Activated CD8-positive, alpha-beta memory T cell treated with anti-CD3 and anti-CD28 coated beads, Interleukin-2, amount 50 U/mL, for 4 hours (primary cell): ENCODE data around the gene CDH22.

Experiments
- DNase-seq: peaks from one replicate; pipeline ENCODE4 v3.0.0-alpha.2; 2020

Gene CDH22

DNA sequence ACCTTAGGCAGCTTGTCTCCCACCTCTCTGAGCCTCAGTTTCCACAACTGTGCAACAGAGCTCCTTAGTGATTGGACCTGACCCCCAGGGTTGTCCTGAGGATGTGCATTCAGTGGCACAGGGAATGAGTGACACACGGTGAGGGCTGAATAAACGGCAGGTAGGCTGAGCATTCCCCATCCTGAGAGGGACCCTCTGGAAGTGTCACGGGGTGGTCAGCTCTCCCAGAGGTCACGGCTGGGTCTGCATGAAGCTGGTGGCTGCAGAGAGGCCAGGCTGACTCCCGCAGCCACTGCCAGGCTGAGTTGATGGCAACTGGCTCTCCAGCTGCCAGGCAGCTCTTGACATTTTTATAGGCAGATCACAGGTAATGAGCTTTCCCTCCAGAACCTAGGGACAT is 147.6 kb downstream of the CDH22 start:
- no peak for DNase-seq

DNA sequence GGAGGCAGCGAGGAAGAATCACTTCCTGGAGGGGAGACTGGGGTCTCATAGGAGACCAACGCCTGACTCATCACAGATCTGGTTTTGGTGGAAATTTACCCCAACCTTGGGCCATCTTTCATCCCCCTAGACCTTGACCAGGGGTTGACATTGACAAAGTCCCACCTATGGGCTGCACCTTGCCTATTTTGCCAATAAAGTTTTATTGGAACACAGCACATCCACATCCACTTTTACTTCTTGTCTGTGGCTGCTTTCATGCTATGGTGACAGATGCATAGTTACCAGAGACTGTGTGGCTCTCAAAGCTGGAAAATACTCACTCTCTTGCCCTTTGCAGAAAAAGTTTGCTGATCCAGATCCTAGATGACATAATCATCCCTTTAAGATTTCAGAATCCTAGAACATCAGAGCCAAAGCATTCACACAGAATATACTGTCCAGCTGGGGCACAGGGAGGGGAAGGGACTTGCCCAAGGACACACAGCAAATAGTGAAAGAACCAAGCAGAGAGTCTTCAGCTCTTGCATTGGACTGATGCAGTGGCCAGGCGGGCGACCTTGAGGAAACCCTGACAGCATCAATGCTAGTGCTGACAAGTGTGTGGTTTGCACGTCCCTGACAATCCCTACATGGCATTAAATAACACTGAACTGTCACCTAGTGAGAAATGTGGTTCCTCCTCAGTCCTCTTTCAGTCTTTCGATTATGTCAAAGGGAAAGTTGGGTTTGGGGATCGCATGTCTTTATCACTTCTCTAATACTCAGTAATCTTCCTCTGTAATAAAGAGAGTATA is 149.0 kb downstream of the CDH22 start:
- DNase-seq: no peak

DNA sequence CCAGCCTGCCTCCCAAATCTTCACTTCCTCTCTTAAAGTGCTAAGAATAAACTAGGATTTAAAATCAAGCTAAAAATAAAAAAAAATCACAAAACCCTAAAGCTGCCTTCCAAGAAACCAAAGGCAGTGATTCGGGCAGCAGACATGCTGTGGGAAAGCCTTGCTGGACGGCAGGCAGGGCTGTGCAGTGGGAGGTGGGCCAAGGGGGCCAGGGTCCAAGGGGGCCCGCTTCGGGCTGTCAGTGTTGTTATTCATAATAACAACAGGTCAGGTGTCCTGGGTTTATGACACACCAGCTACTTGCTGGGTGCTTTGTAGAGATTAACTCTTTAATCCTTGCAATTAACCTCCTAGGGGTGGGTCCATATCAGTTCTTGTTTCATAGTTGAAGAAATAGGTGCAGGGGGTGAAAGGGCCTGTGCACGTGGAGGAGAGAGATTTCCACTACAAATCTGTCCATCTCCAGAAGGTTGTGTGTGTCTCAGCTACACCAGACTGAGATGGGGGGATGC is 149.8 kb downstream of the CDH22 start:
- DNase-seq: no peak

DNA sequence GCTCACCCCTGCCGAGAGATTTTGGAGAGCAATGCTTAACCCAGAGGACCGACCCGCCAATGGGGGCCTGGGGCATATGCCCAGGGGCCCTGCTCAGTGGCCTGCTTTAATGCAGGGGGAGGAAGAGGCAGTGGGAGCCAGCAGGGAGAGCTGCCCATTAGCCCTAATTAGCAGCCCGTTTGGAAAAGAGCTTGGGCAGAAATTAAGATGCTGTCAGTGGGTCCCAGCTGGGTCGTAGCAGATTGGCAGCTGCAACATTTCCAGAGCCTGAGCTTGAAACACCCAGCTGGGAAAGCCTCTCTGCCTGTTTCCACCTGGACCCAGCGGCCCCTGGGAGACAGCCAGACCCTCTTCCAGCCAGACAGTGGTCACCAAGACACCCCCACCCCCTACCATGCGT is 150.7 kb downstream of the CDH22 start:
- no peak for DNase-seq

DNA sequence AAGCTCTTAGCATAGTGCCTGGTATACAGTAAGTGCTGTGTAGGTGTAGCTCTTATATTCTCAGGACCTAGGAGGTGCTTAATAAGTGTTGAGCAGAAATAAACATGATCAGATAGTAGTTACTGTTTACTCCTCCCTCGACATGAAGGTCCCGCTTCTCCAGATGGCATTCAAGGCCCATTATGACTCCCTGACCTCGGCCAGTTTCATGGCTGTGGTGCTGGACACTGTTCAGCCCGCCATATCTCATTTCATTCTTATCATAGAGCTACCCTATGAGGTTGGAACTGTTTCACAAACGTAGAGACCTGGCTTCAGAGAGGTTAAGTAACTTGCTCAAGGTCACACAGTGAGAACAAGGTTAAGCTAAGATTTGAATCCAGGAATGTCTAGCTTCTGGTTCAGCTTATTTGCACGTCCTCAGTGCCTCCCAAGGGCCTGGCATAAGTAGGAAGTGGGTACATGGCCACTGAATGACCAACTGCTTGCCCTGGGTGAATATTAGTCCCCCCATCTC is 151.2 kb downstream of the CDH22 start:
- no peak for DNase-seq

DNA sequence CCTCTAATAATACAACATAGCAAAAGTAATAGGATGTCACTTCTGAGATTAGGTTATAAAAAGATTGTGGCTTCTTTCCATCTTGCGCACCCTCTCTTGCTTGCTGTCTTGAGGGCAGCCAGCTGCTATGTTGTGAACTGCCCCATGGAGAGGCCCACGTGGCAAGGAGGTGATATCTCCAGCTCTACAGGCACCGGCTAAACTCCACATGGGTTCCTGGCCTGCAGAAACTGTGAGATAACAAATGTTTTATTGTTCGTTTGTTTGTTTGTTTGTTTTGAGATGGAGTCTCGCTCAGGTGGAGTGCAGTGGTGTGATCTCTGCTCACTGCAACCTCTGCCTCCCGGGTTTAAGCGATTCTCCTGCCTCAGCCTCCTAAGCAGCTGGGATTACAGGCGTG is 152.2 kb downstream of the CDH22 start:
- DNase-seq: no peak

DNA sequence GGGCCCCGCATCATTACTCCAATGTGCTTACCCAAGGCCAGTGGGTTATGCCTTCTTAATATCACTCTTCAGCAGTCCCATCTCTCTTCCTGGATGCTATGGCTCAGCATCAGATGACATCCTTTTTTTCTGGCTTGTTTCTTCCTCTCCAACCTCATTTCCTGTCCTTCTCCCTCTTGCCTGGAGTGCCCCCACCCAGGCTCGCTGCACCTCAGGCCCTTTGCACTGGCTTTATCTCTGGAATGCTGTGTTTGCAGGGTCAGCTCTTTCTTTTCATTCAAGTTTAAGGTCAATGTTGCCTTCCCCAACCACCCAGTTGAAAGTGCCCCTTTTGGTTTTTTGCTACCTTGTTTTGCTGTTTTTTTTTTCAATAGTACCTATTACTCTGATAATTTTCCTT is 153.5 kb downstream of the CDH22 start:
- DNase-seq: no peak

DNA sequence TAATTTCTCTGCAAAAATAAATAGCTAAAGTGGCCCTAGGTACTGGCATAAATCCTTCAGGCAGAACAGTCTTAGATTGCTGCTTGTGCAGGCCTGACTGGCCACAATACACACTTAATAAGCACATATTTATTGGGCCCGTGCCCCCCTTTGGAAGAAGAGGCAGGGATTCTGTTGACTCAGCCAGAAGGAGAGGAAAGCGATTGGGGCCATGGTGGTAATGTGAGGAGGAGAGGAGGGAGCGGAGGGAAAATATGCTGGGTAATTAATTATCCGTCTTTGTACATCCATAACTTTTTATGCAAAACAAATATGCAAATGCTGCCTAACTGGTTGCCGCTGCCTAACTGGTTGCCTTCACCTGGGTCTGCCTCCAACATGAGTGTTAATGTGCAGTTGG is 154.0 kb downstream of the CDH22 start:
- no peak for DNase-seq

DNA sequence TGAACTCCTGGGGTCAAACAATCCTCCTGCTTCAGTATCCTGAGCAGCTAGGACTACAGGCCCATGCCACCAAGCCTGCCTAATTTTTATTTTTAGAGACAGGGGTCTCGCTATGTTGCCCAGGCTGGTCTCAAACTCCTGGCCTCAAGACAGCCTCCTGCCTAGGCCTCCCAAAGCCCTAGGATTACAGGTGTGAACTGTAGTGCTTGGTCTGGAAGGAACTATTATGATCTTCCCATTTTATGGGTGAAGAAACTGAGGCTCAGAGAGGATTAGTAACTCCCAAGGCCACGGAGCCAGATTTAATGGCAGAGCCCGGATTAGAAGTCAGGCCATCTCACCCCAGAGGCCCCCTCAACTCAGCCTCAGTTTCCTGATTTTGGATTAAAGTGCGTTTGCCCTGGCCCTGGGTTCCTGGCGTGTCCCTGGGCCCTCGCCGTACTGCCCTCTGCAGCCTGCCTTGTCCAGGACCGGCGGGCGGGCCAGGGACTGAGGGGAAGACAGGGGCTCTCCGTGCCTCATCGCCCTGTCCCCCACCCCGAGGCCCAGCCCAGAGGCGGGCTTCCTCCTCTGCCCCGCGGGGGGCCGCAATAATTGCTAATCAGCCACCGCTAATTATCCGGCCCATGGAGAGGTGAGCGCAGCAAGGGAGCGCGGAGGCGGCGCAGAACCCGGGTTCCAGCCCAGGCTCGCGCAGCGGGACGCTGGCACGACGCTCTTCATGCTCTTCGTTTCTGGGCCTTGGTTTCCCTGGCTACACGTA is 155.3 kb downstream of the CDH22 start:
- DNase-seq: no peak

DNA sequence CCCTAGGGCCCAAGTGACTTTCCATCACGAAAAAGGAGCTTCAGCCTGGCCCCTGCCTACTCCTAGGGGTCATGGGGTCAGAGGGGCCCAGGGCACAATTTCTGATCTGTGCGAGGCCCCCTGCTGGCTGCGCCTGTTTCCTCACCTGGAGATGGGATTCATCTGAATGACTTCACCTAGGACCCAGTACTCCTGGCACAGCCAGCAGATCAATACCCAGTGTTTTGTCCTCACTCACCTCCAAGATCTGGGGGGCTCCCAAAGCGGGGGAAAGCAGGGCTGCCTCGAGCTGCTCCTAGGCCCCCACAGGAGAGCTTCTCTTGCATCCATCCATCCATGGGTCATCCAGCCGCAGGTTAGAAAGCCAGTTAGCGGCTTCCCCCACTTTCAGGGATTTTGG is 156.4 kb downstream of the CDH22 start:
- no peak for DNase-seq

DNA sequence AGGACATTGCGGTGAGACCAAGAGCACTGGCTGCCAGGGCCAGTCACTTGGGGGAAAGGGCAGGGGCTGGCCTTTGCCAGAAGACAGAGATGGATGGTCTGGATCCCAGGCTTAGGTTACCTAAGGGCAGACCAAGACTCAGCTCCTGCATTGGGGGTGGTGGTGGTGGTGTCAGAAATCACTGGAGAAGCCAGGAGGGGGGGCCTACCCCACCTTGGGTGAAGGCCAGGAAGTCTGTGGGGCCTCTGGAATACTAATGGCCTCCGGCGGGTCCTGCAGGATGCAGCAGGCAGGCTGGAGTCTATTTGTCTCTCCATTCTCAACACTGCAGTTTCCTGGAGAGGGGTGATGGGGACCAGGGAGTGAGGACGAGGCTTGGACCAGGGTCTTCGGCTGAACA is 157.4 kb downstream of the CDH22 start:
- no peak for DNase-seq

DNA sequence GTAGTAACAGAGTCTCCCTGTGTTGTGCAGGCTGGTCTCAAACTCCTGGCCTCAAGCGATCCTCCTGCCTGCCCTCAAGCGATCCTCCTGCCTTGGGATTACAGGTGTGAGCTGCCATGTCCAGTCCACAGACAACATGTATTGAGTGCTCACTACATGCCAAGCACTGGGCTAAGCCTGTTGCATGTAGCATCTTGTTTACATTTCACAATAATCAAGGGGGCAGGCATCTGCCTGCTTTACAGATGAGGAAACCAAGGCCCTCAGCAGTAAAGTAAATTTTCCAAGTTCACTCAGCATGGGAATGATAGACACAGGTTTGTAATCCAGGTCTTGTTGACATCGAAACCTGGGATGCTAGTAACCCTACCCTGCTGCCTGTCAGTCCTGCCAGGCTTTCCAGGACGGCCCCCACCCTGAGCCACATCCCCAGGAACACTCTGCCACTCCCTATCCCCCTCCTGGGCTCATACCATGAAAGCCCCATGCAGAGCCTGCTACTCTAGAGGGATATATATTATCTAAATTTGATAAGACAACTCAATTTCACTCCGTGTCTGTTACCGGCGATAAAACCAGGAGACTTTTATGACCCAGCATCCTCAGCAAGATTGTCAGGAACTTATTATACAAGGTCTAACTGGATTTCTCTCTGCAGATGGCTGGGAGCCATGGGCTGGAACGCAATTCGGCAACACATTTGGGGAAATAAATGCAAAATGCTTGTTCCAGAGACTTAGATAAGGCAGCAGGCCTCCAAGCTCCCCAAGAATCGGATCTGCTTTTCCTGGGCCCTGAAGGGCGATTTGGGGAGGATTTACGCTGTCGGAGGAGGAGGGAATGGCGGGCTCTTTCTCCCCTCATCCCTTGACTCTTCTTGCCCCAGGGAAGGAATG is 159.7 kb downstream of the CDH22 start:
- DNase-seq: no peak

DNA sequence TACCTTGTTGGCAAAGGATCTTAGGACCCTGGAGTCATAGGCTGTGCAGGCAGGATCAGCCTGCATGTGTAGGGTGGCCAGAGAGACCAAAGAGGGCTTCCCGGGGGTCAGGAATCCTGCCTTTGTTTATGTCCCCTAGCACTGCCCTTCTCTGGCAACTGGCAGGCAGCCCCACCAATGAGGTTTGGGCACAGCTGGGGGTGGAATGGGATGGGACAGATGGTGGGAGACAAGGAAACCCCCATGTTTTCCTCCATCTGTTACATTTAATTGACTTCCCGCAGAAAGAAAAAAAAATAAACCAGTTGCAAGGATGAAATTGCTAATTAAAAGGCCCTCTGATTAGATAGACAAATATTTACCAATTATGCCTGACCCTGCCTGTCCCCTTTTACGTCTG is 162.6 kb downstream of the CDH22 start:
- DNase-seq: no peak

DNA sequence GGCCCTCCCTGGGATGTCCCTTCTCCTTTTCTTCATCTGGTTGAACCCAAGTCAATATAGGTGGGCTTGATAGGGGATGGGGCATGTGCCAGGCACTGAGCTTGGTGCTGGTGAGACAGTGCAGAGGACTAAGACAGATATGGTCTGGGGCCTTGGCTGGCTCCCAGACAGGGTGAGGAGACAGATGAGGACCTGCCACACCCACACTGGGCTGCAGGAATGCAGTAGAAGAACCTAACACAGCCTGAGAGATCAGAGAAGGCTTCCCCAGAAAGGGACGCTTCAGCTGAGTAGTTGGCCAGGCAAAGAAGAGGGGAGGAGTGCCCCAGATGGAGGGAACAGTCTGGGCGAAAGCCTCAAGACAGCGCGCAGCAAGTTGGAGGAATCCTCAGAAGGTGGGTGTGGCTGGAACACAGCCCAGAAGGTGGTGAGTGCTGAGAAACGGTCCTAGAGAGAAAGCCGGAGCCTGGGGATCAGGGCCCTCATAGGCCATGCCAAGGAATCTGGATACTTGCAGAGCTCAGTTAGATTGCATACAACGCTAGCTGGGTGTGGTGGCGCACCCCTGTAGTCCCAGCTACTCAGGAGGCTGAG is 163.8 kb downstream of the CDH22 start:
- DNase-seq: no peak

DNA sequence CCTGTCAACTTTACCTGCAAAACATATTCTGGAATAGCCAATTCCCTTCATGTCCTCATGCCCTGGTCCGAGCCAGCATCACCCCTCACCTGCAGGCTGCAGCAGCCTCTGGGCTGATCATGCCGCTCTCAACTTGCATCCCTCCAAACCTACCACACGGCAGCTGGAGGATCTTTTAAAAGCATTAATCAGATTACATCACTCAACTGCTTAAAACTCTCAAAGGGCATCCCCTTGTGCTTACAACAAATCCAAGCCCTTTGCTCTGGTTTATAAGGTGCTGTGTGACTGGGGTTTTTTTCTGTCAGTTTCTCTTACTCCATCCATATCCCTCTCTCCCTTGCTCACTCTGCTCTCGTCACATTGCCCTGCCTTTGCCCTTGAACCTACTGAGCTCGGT is 166.2 kb downstream of the CDH22 start:
- no peak for DNase-seq

DNA sequence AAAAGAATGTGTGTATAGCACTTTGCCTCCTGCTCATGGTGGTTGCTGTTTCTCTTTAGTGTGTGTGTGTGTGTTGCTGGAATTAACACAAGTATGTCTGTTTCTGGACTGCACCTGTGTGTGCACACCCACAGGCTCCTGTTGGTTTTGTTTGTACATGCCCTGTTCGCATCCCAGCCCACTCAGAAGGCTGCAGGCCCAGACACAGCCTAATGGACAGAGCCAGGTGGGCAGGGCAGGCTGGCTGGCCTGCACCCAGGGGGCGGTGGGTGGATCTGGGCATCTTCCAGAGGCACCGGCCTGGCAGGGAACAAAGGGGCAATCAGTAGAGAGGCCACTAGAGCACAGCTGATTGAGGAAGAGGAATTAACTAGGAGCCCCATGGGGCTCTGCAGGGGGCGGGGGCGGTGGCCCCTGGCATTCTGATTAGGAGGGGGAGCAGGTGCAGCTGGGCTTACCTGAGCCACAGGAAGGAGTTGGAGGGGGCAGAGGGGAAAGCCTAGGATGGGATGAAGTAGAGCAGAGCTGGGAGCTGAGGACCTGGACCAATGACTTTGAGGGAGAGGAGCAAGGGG is 168.3 kb downstream of the CDH22 start:
- no peak for DNase-seq

DNA sequence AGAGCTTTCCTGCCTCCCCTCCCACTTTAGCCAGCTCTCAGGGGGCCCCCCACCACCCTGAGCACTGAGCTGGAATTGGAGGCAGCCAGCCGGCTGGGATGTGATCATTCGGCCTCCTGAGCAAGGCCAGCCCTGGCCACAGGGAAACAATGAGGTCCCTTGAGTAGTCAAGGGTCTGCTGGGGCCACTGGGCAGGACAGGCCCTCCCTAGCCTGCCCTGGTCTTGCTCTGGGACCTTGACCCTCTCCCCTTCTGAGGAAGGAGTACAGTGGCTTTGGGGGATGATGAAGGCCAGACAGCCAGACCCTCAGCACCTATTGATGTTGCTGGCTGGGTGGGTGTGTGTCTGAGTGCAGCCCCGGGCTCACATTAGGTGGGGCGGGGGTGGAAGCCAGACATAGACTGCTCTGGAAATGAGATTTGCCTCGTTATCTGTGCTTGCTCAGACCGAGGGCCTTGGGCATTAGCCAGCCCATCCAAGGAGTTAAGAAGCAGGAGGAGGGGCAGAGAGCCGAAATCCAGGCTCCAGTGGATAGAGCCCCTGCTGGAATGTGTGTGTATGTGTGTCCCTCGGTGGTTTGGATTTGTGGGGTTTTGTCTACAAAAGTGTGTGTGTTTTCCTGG is 168.9 kb downstream of the CDH22 start:
- no peak for DNase-seq

DNA sequence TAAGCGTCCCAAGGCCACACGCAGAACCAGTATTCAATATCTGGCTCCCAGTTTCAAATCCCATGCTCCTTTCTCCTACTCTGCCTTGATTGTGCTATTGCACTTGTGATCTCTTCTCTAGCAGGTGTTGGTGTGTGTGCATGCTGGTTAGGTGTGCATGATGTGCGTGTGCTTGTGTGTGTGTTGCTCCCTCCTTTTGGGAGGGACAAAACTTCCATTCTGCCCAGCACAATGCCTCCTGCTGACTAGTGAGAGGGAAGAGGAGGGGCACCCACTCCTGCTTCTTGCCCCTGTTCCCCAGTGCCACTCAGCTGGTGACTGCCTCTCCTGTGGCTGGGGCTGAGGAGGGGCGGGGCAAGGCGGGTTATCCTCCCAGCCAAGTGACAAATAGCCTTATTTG is 170.5 kb downstream of the CDH22 start:
- no peak for DNase-seq

DNA sequence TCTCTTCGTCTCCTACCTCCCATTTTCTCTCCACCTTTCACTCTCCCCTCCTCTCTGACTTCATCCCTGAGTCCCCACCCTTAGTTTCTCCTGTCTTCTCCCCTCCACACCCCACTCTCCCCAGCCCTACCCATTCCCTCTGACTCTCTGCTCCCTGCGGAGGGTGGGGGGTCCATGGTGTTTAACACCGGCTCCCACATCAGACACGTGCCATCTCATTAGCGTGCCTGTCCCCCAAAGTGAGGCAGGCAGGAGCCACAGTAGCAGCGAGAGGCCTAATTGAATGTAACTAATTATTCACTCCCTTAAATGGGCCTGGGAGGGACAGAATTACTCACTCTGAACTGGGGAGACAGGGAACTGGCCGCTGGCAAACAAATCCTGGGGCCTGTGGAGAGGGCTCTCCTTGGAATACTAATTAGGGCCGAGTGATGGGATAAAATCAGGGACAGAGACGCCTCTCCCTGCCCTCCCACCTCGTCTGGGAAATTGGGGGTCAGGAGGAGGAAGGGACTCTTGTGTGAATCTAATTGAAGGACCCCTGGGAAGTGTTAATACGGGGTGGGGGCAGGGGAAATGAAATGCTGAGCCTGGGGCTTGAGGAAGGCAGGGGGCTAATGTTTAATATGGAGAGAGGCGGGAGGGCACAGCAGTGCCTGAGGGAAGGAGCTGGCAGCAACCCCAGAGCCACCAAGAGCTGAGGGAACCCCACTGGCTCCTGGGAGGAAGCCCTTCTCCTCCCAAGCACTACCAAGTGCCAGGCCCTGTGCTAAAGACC is 172.3 kb downstream of the CDH22 start:
- DNase-seq: no peak

DNA sequence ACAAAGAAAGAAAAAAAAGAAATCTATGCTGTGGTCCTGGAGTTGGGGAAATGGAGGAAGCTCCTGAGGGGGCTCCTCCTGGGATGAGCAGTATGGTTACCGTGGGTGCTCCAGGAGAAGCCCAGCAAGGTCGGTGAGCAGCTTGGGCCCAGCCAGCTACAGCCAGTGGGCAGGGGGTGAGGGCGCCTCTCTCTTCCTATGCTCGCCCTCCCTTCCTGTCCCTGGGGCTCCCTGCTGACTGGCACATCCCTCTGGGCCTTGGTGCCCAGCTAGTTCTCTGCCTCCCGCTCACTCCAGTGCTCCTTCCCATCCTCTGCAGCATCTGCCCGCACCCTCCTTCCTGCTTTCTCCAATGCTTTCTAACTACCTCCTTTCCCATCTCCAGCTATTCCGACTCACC is 173.6 kb downstream of the CDH22 start:
- DNase-seq: no peak
